ENCODE data around the gene KRT222. TPM values are rescaled to one million over a fixed set of nuclear protein-coding genes. Genes with fewer than 3 reads are reported as not detected.

The KRT222 gene
- total and polyA plus RNA-seq, 2 of the 13 experiments (the other 11 are each of a cell fraction or from before 2014, with no cell fraction given): not detected

- TF ChIP-seq ZNF335 (CRISPR knock-in tag; IDR thresholded peaks at IDR 0.05) (peak; percentile 47), ZNF605 (CRISPR knock-in tag; IDR thresholded peaks at IDR 0.05) (peak; percentile 90), FLYWCH1 (CRISPR knock-in tag; IDR thresholded peaks at IDR 0.05) (no peak; the same call in 1 of the 2 replicates), ZFP91 (CRISPR knock-in tag; IDR thresholded peaks at IDR 0.05; ENCODE audit: borderline replicate concordance) (peak; percentile 71; the same call in 1 of the 2 replicates), ZNF562 (CRISPR knock-in tag; IDR thresholded peaks at IDR 0.05; ENCODE audit: borderline replicate concordance) (no peak), LCORL (IDR thresholded peaks at IDR 0.05) (peak; percentile 82), LCORL (CRISPR knock-in tag; IDR thresholded peaks at IDR 0.05) (no peak; the same call in 1 of the 2 replicates), MTF2 (CRISPR knock-in tag; IDR thresholded peaks at IDR 0.05; ENCODE audit: borderline replicate concordance) (peak; percentile 59), ZNF746 (CRISPR knock-in tag; IDR thresholded peaks at IDR 0.05) (peak; percentile 68; the same call in 1 of the 2 replicates), RFXAP (CRISPR knock-in tag; IDR thresholded peaks at IDR 0.05; ENCODE audit: borderline replicate concordance) (no peak; the same call in 1 of the 2 replicates), ZNF354B (CRISPR knock-in tag; IDR thresholded peaks at IDR 0.05) (no peak), RXRB (CRISPR knock-in tag; IDR thresholded peaks at IDR 0.05; ENCODE audit: borderline replicate concordance) (peak; percentile 26; the same call in 1 of the 2 replicates), GABPB1 (CRISPR knock-in tag; IDR thresholded peaks at IDR 0.05) (peak; percentile 82), ELF3 (CRISPR knock-in tag; IDR thresholded peaks at IDR 0.05) (peak; percentile 19; the same call in 1 of the 2 replicates), STAT6 (CRISPR knock-in tag; IDR thresholded peaks at IDR 0.05; ENCODE audit: borderline replicate concordance) (no peak), CBFB (CRISPR knock-in tag; IDR thresholded peaks at IDR 0.05) (no peak), EZH2 (conservative IDR thresholded peaks at IDR 0.05; ENCODE audit: low read depth, low read length) (no peak), ZNF773 (CRISPR knock-in tag; IDR thresholded peaks at IDR 0.05; ENCODE audit: borderline replicate concordance) (peak; percentile 66; the same call in 1 of the 2 replicates), NFIC (IDR thresholded peaks at IDR 0.05; ENCODE audit: low read length) (peak; percentile 77; the same call in 1 of the 2 replicates), ARNT2 (CRISPR knock-in tag; IDR thresholded peaks at IDR 0.05; ENCODE audit: low read depth) (peak; percentile 79), ZFAT (CRISPR knock-in tag; conservative IDR thresholded peaks at IDR 0.05) (peak; percentile 100), DNMT3B (CRISPR knock-in tag; conservative IDR thresholded peaks at IDR 0.05) (peak; percentile 57), TFAP4 (IDR thresholded peaks at IDR 0.05; ENCODE audit: borderline replicate concordance, low read depth) (no peak)
These were observed 17.2 kb downstream of the KRT222 start, which contains the start of gene SMARCE1 (continued) for GRCh38 chr17:40647624-40648383.

All from HepG2 (cell line).